ENCODE measurements around the gene ALDH8A1. TPM values are rescaled to one million over a fixed set of nuclear protein-coding genes. Genes with fewer than 3 reads are reported as not detected.

Gene ALDH8A1
- polyA plus RNA-seq, 1 donor, result 30.9 TPM

GRCh38 chr6:134954272-134955000, 4.5 kb upstream of the ALDH8A1 start:
- no peak for DNase-seq

GRCh38 chr6:134951494-134952263, 1.8 kb upstream of the ALDH8A1 start:
- no peak for DNase-seq

- no peak for DNase-seq
Observed at GRCh38 chr6:134950482-134950881, 581 bp upstream of the ALDH8A1 start.

GRCh38 chr6:134948691-134949090, 1.2 kb downstream of the ALDH8A1 start:
- DNase-seq, result no peak

GRCh38 chr6:134948142-134948541, 1.8 kb downstream of the ALDH8A1 start:
- DNase-seq, result no peak

GRCh38 chr6:134945045-134945444, 4.9 kb downstream of the ALDH8A1 start:
- no peak for DNase-seq

- DNase-seq, result no peak
Observed at GRCh38 chr6:134943522-134944111, 6.3 kb downstream of the ALDH8A1 start.

GRCh38 chr6:134938896-134939295, 11.0 kb downstream of the ALDH8A1 start:
- DNase-seq, result no peak

GRCh38 chr6:134937426-134937825, 12.5 kb downstream of the ALDH8A1 start:
- no peak for DNase-seq

GRCh38 chr6:134936931-134937330, 13.0 kb downstream of the ALDH8A1 start:
- DNase-seq, result no peak

GRCh38 chr6:134936476-134936875, 13.4 kb downstream of the ALDH8A1 start:
- no peak for DNase-seq

- DNase-seq, result no peak
Observed at GRCh38 chr6:134934793-134935485, 15.0 kb downstream of the ALDH8A1 start.

- no peak for DNase-seq
Observed at GRCh38 chr6:134932535-134933470, 17.1 kb downstream of the ALDH8A1 start.

- no peak for DNase-seq
Observed at GRCh38 chr6:134932098-134932497, 17.8 kb downstream of the ALDH8A1 start.

- DNase-seq, result no peak
Observed at GRCh38 chr6:134930463-134930862, 19.4 kb downstream of the ALDH8A1 start.

- no peak for DNase-seq
Observed at GRCh38 chr6:134928151-134928900, 21.6 kb downstream of the ALDH8A1 start.

- no peak for DNase-seq
Observed at GRCh38 chr6:134925800-134926199, 24.1 kb downstream of the ALDH8A1 start.

- no peak for DNase-seq
Observed at GRCh38 chr6:134921721-134922261, 28.1 kb downstream of the ALDH8A1 start.

GRCh38 chr6:134921276-134921675, 28.6 kb downstream of the ALDH8A1 start:
- DNase-seq, result no peak

- no peak for DNase-seq
Observed at GRCh38 chr6:134920422-134920821, 29.5 kb downstream of the ALDH8A1 start.

All from left kidney (tissue), 2 donors.